ENCODE data around the gene CFB. TPM values are rescaled to one million over a fixed set of nuclear protein-coding genes. Genes with fewer than 3 reads are reported as not detected.
"Not testable (repeated sequence)": the region's sequence is repeated elsewhere in the genome, so short reads cannot be mapped to it uniquely, and the experiment has no call there.

The CFB gene
- total RNA-seq, 4 donors from 2014 or later, result 25.1 to 35.4 (median 33.8) TPM

DNA sequence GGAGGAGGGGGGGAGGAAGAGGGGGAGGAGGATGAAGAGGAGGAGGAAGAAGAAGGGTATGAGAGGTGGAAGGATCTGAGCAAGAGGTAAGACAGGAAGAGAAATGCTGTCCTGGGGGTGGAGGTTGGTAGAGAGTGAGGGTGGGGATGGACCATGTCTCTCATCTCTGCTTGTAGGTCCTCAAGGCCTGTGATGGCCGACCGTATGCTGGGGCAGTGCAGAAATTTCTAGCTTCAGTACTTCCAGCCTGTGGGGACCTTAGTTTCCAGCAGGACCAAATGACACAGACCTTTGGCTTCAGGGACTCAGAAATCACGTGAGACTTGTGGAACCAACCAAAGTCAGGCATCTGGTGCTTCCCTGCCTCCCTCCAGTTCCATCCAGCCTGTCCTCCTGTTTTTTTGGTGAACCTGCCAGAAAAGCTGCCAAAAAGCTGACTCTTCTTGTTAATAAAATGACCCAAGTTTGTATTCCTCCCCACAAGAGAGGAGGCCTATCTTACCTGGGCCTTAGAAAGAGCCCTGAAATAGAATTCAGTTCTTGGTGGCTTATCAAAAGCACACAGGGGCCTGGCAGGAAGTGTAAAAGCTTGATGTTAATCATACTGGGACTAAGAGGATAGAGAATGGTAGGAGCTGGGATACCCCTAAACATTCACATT is 33.5 kb downstream of the CFB start:
- TF ChIP-seq, protein P1, sequence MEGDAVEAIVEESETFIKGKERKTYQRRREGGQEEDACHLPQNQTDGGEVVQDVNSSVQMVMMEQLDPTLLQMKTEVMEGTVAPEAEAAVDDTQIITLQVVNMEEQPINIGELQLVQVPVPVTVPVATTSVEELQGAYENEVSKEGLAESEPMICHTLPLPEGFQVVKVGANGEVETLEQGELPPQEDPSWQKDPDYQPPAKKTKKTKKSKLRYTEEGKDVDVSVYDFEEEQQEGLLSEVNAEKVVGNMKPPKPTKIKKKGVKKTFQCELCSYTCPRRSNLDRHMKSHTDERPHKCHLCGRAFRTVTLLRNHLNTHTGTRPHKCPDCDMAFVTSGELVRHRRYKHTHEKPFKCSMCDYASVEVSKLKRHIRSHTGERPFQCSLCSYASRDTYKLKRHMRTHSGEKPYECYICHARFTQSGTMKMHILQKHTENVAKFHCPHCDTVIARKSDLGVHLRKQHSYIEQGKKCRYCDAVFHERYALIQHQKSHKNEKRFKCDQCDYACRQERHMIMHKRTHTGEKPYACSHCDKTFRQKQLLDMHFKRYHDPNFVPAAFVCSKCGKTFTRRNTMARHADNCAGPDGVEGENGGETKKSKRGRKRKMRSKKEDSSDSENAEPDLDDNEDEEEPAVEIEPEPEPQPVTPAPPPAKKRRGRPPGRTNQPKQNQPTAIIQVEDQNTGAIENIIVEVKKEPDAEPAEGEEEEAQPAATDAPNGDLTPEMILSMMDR (IDR thresholded peaks at IDR 0.05; ENCODE audit: low read depth), result no peak

GRCh38 chr6:31981744-31982143 is 35.8 kb downstream of the CFB start, which contains the start of gene C4A:
C4A (plus strand) TSS chr6:31982057; CDS start chr6:31982108, 51 bp downstream.
- TF ChIP-seq, protein P1 (IDR thresholded peaks at IDR 0.05; ENCODE audit: low read depth), result not testable (repeated sequence)

Small RNAs within 50 kb of the gene (small RNA-seq; reads per million reads assigned to genes)
- not detected for gene AL645922.1

Other genes starting within 250 kb of the CFB start
- 10 to 100 TPM; 29.2 to 45.1 (median 35.6) TPM for gene ABHD16A, start 242.8 kb upstream of the CFB start, total RNA-seq
- gene LY6G6F, start 239.2 kb upstream of the CFB start, total RNA-seq, result not detected
- gene LY6G6D, start 230.7 kb upstream of the CFB start, total RNA-seq, result not detected
- gene LY6G6C, start 224.3 kb upstream of the CFB start, total RNA-seq, result not detected
- under 1 TPM in 1 of 4 donors, not detected in 3; 0.33 TPM for gene MPIG6B, start 222.7 kb upstream of the CFB start, total RNA-seq
- gene DDAH2, start 216.8 kb upstream of the CFB start, total RNA-seq, result 100 to 1,000 TPM; 112 to 189 (median 160) TPM
- gene CLIC1, start 209.6 kb upstream of the CFB start, total RNA-seq, result 100 to 1,000 TPM; 181 to 503 (median 311) TPM
- gene MSH5, start 206.1 kb upstream of the CFB start, total RNA-seq, result 10 to 100 TPM in 2 of 4 donors, 1 to 10 TPM in 2; 7.5 to 24.5 (median 9.0) TPM
- 1 to 10 TPM in 2 of 4 donors, not detected in 2; 2.0 to 8.3 TPM for gene SAPCD1, start 183.4 kb upstream of the CFB start, total RNA-seq
- gene VWA7, start 168.8 kb upstream of the CFB start, total RNA-seq, result not detected
- 10 to 100 TPM; 20.6 to 49.7 (median 31.2) TPM for gene VARS1, start 150.3 kb upstream of the CFB start, total RNA-seq
- 10 to 100 TPM; 14.3 to 27.5 (median 24.0) TPM for gene LSM2, start 139.1 kb upstream of the CFB start, total RNA-seq
- gene HSPA1L, start 130.8 kb upstream of the CFB start, total RNA-seq, result 1 to 10 TPM in 3 of 4 donors, under 1 TPM in 1; 0.65 to 2.9 (median 1.2) TPM
- 100 to 1,000 TPM; 100 to 210 (median 165) TPM for gene HSPA1A, start 130.6 kb upstream of the CFB start, total RNA-seq
- 100 to 1,000 TPM in 2 of 4 donors, 10 to 100 TPM in 2; 61.8 to 153 (median 91.6) TPM for gene HSPA1B, start 118.4 kb upstream of the CFB start, total RNA-seq
- 10 to 100 TPM; 24.9 to 46.6 (median 40.2) TPM for gene NEU1, start 83.3 kb upstream of the CFB start, total RNA-seq
- under 1 TPM in 1 of 4 donors, not detected in 3; 0.51 TPM for gene SLC44A4, start 67.1 kb upstream of the CFB start, total RNA-seq
- 10 to 100 TPM in 3 of 4 donors, 1 to 10 TPM in 1; 9.5 to 33.3 (median 23.3) TPM for gene EHMT2, start 48.4 kb upstream of the CFB start, total RNA-seq
- gene ZBTB12, start 44.0 kb upstream of the CFB start, total RNA-seq, result 1 to 10 TPM in 1 of 4 donors, under 1 TPM in 3; 0.38 to 1.7 (median 0.93) TPM
- 10 to 100 TPM; 16.4 to 96.4 (median 34.6) TPM for gene C2, start 18.4 kb upstream of the CFB start, total RNA-seq
- gene NELFE, start 12.9 kb downstream of the CFB start, total RNA-seq, result 10 to 100 TPM; 58.8 to 96.6 (median 68.5) TPM
- gene SKIC2, start 13.1 kb downstream of the CFB start, total RNA-seq, result 10 to 100 TPM; 16.1 to 44.6 (median 32.2) TPM
- gene DXO, start 26.0 kb downstream of the CFB start, total RNA-seq, result 10 to 100 TPM; 11.1 to 17.5 (median 12.4) TPM
- gene C4A, start 36.0 kb downstream of the CFB start, total RNA-seq, result 10 to 100 TPM in 3 of 4 donors, 1 to 10 TPM in 1; 5.1 to 17.2 (median 13.5) TPM
- 10 to 100 TPM in 1 of 4 donors, 1 to 10 TPM in 3; 5.1 to 17.3 (median 8.9) TPM for gene C4B, start 68.7 kb downstream of the CFB start, total RNA-seq
- gene CYP21A2, start 92.3 kb downstream of the CFB start, total RNA-seq, result under 1 TPM in 1 of 4 donors, not detected in 3; 0.57 TPM
- gene TNXB, start 163.2 kb downstream of the CFB start, total RNA-seq, result 100 to 1,000 TPM in 3 of 4 donors, 10 to 100 TPM in 1; 93.9 to 261 (median 142) TPM
- 10 to 100 TPM; 27.6 to 64.0 (median 30.9) TPM for gene ATF6B, start 182.2 kb downstream of the CFB start, total RNA-seq
- 1 to 10 TPM in 3 of 4 donors, under 1 TPM in 1; 0.98 to 3.2 (median 2.1) TPM for gene FKBPL, start 184.2 kb downstream of the CFB start, total RNA-seq
- 1 to 10 TPM in 1 of 4 donors, under 1 TPM in 2, not detected in 1; 0.34 to 1.3 (median 0.57) TPM for gene PRRT1, start 205.8 kb downstream of the CFB start, total RNA-seq
- gene PPT2, start 208.0 kb downstream of the CFB start, total RNA-seq, result 10 to 100 TPM; 16.5 to 44.8 (median 22.1) TPM
- gene EGFL8, start 218.5 kb downstream of the CFB start, total RNA-seq, result 10 to 100 TPM in 1 of 4 donors, 1 to 10 TPM in 3; 2.3 to 13.0 (median 5.6) TPM
- 10 to 100 TPM; 17.8 to 28.2 (median 25.6) TPM for gene AGPAT1, start 230.0 kb downstream of the CFB start, total RNA-seq
- gene RNF5, start 232.3 kb downstream of the CFB start, total RNA-seq, result 10 to 100 TPM; 46.5 to 68.0 (median 52.8) TPM
- gene AGER, start 238.2 kb downstream of the CFB start, total RNA-seq, result 1 to 10 TPM; 2.4 to 5.5 (median 2.8) TPM
- gene PBX2, start 244.1 kb downstream of the CFB start, total RNA-seq, result 10 to 100 TPM; 26.9 to 40.9 (median 33.7) TPM
- 10 to 100 TPM in 3 of 4 donors, 1 to 10 TPM in 1; 10.0 to 46.2 (median 12.0) TPM for gene GPSM3, start 246.5 kb downstream of the CFB start, total RNA-seq